Activated T-cell treated with anti-CD3 and anti-CD28 coated beads for 1 hour (primary cell): Measurements from ENCODE around the gene ZNF407.
A peak's percentile ranks its signal among the peaks of the same experiment; 100 is the strongest.
"Not testable (repeated sequence)": the region's sequence is repeated elsewhere in the genome, so short reads cannot be mapped to it uniquely, and the experiment has no call there.

Source experiments
- DNase-seq: peaks from one replicate; pipeline ENCODE4 v3.0.0-alpha.2; 2020; ENCODE audit warnings: low read depth

Gene ZNF407, protein sequence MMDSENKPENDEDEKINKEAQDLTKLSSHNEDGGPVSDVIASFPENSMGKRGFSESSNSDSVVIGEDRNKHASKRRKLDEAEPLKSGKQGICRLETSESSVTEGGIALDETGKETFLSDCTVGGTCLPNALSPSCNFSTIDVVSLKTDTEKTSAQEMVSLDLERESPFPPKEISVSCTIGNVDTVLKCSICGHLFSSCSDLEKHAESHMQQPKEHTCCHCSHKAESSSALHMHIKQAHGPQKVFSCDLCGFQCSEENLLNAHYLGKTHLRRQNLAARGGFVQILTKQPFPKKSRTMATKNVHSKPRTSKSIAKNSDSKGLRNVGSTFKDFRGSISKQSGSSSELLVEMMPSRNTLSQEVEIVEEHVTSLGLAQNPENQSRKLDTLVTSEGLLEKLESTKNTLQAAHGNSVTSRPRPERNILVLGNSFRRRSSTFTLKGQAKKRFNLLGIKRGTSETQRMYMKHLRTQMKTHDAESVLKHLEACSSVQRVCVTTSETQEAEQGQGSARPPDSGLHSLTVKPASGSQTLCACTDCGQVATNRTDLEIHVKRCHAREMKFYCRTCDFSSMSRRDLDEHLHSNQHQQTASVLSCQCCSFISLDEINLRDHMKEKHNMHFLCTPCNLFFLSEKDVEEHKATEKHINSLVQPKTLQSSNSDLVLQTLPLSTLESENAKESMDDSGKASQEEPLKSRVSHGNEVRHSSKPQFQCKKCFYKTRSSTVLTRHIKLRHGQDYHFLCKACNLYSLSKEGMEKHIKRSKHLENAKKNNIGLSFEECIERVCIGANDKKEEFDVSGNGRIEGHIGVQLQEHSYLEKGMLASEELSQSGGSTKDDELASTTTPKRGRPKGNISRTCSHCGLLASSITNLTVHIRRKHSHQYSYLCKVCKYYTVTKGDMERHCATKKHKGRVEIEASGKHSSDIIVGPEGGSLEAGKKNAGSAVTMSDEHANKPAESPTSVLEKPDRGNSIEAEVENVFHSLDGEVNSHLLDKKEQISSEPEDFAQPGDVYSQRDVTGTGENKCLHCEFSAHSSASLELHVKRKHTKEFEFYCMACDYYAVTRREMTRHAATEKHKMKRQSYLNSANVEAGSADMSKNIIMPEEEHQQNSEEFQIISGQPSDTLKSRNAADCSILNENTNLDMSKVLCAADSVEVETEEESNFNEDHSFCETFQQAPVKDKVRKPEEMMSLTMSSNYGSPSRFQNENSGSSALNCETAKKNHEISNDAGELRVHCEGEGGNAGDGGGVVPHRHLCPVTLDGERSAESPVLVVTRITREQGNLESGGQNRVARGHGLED (N-terminal part only)

DNA sequence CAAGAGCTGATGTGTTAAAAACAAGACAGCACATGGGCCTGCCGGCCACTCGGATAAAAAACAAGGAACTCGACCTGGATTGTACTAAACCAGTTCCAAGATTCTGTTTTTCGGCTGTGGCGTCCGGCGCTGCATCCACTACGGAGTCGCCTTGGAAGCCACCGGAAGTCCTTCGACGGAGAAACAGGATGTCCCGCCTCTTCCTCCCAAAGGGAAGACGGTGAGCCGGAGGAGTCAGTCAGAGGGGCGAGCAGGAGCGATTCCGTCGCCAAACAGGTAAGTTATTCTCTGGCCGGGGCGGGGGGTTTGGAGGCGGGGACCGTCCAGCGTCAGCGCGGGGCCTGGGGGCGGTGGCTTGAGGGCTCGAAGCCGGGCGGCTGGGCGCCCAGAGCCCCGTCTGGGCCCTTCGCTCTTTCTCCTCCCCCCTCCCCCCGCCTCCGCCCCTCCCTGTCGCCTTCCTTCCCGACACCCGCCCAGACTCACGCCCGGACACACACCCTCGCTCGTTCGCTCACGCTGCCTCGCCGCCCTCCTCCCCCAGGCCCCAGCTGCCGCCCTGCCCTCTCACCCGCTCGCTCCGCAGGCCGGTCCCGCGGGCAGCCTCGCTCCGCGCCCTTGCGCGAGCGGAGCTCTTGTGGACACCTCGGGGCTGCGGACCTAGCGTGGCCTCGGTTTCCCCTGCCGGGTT is at the start of gene ZNF407:
ZNF407 (plus strand) TSS at position 209 of the 688 bp plus-strand sequence. CDS start 33,150 bp downstream, outside the sequence.
- DNase-seq: peak; percentile 75

DNA sequence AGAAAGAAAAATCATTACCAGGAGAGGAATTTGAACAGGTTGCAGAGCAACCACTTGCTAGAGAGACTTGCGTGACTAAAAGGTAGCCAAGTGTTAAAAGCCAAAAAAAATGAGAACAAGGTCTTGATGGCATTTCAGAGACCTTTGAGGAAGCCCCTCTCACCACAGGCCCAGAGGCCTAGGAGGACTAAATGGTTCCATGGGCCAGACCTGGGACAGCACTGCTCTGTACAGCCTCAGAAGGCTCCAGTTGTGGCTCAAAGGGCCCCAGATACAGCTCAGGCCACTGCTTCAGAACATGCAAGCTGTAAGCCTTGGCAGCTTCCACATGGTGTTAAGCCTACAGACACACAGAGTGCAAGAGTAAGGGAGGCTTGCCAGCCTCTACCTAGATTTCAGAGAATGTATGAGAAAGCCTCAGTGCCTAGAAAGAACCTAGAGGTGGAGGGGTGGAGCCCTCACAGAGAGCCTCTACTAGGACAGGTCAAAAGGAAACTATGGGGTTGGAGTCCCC is 48.0 kb upstream of the ZNF407 start:
- DNase-seq: no peak

DNA sequence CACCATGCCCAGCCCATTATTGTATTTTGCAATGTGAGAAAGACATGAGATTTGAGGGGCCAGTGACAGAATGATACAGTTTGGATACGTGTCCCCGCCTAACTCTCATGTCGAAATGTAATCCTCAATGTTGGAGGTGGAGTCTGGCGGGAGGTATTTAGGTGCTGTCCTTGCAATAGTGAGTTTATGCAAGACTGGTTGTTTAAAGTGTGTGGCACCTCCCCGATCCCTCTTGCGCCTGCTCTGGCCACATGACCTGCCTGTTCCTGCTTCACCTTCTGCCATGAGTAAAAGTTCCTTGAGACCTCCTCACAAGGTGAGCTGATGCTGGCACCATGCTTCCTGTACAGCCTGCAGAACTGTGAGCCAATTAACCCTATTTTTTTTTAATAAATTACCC is 46.8 kb upstream of the ZNF407 start:
- DNase-seq: no peak

DNA sequence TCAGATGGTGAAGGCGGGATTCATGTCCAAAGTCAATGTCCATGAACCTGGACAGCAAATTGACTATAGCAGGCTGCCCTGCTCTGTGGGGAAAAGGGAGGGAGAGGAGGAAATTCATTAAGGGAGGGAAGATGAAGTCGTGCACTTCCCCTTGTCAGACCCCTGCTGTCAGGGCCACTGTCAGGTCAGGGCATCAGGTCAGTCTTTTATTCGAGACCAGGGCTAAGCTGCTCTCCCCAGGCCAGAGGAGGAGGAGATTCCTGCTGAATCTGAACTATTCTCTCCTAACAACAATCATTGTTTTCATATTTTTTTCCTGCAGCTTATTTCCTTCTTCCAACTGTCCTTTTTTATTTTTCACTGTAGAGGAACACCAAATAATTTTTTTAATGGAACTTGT is 46.2 kb upstream of the ZNF407 start:
- no peak for DNase-seq

DNA sequence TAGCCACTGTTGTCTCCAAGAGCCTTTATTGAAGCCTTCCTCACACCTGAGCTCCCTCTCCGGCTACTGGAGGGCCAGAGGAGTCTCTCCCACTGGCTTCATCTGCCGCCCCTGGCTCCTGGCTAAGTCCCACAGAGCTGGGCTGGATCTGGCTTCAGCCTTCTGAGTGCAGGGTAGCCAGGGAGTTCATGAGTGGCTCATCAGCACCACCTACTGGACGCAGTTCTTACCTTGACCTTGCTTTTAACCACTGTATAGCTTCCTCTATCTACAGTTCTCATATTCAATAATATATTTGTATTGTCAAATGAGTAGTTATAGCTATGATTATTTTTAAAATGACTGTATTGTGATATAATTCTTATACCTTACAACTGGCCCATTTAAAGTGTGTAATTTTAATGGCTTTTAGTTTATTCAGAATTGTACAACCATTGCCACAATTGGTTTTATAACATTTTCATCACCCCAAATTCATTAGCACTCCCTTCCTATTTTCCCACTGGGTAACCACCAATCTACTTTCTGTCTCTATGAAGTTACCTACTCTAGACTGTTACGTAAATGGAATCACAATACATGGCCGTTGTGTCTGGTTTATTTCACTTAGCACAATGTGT is 45.6 kb upstream of the ZNF407 start:
- peak; percentile 70 for DNase-seq

DNA sequence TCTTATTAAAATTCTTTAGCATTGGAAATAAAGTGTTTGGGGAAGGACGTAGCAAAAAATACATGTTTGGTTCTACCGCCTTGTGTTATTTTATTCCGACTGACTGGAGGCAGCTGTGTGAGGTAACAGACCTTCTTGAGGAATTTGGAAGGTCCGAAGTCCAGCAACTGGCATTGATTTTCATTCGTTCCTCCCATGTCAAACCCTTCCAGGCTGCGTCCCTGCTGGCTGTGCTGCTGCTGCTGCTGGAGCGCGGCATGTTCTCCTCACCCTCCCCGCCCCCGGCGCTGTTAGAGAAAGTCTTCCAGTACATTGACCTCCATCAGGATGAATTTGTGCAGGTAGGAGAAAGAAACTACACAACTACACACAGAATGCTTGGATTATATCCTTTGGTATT is 41.5 kb upstream of the ZNF407 start:
- DNase-seq: no peak

DNA sequence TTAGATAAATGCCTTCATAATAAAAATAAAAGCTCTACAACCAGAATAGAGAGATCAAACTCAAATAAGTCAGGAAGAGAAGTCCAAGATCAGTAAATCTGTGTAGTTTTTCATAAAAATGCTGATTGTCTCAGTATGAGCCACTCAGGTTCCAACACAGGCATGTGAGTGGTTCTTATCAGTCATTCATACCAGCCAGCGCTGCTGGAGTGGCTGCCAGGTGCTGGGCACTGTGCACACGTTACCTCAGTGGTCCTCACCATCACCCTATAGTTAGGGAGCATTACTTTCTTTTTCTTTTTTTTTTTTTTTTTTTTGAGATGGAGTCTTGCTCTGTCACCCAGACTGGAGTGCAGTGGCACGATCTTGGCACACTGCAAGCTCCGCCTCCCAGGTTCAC is 39.6 kb upstream of the ZNF407 start:
- DNase-seq: no peak

DNA sequence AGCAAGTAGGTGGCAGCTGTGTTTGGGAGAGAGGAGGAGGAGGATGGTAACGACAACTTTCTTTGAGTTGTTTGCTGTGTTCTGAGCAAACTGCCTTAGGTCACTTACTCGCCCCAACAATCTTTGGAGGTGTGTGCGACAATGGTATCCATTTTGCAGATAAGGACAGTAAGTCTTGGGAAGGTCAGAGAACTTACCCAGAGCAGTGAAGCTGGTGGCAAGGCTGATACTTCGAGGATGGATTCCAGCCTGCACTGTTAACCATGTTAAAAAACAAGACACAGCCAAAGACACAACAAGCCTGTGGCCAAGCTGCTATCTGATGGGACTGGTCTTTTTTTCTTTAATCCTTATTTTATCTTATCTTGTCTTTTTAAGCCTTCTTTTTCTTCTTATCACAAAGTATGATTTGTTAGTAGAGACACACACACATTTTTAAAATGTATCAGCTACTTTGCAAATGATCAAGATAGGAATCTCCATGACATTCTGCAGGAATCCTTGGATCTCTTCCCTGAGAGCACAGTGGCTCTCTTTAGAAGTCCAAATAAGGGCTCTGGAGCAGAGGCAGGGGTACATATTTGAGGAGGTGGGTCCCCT is 35.4 kb upstream of the ZNF407 start:
- no peak for DNase-seq

DNA sequence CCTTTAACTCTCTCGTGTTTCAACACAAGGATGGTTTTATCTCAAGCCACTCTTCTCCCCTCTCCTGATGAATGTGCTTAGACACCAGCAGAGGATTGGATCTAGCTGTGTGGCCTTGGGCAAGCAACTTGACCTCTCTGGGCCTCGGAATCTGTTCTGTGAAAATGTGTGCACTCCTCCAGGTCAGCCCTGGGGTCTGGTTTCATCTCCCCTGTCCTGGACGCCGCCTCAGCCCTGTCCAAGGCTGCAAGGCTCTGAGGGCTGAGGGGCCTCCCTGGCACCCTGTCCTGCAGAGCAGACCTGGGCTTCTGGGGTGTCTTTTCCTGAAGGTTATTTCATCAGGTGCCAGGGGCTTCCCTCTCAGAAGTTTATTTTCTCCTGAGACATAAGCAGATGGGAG is 34.9 kb upstream of the ZNF407 start:
- DNase-seq: no peak

DNA sequence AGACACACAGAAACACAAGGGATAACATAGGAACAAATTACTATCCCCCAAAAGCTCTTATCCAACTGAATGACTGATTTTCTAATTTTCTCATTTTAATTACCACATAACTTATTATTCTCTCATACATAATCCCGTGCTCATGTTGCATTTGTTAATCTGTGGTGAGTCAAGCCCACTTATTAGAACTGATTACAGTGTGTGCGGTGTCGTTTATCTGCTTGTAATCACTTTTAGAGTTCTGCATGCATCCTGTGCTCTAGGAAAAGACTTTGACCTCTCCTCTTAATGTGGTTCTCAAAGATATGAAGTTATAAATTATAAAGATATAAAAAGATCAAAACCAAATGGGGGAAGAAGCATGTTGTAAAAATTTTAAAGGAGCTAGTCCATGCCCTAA is 33.7 kb upstream of the ZNF407 start:
- DNase-seq: no peak

DNA sequence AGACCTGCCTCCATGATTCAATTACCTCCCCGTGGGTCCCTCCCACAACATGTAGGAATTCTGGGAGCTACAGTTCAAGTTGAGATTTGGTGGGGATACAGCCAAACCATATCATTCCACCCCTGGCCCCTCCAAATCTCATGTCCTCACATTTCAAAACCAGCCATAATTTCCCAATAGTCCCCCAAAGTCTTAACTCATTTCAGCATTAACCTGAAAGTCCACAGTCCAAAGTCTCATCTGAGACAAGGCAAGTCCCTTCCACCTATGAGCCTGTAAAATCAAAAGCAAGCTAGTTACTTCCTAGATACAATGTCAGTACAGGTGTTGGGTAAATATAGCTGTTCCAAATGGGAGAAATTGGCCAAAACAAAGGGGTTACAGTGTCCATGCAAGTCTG is 32.5 kb upstream of the ZNF407 start:
- not testable (repeated sequence) for DNase-seq

DNA sequence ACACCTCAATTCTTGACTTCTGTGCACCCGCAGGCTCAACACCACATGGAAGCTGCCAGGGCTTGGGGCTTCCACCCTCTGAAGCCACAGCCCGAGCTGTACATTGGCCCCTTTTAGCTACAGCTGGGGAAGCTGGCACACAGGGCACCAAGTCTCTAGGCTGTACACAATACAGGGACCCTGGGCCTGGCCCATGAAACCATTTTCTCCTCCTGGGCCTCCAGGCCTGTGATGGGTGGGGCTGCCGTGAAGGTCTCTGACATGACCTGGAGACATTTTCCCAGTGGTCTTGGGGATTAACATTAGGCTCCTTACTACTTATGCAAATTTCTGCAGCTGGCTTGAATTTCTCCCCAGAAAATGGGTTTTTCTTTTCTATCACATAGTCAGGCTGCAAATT is 31.7 kb upstream of the ZNF407 start:
- not testable (repeated sequence) for DNase-seq

DNA sequence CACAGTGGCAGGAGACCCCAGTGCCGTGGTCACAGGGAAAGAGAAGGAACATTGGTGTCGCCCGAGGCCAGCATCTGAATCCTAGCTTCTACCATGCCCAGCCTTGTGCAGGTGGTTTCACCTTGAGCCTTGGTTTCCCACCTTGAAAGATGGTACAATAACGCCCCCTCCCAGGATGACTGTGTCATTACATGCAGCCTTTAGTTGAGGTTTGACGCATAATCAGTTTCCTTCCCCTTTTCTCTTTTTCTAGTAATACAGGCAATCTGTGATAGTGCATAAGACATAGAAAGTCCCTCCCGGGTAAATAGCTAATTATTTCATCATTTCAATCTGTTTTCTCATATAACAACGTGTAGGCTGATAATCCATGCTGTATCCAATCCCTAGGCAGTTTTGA is 29.8 kb upstream of the ZNF407 start:
- no peak for DNase-seq

DNA sequence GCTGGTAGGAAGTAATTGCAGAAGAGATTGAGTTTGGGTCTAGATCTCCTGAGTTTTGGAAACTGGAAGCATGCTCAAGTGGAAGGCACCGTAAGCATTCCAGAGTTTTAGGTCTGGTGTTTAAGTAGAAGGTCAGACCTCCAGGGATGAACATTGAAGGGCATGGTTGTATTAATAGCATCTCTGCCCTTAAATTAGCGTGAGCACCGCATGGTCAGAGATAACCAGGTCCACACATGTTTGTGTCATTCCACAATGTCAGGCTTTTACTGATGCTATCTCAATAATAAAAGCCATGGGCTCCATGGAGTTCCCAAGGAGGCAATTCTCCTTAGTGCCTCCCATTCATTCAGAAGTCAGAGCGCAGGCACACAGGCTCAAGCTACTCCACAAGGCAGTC is 28.3 kb upstream of the ZNF407 start:
- no peak for DNase-seq

DNA sequence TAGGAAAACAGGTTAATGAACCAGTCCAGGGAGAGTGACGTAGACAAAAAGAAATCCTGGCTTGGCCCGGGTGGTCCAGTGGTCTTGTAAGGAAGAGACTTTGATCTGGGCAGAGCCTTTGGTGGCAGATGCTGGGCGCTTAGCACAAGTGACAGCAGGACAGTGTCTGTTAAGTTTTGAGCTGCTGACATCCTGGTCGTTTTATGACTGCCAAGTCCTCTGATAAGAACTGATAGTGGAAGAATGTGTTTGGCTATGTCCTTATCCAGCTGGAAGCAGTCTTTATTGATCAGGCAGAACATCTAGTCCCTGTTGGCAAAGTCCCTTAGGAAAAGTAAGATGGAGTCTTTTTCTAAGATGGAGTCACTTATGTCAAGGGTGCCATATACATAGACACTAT is 27.4 kb upstream of the ZNF407 start:
- no peak for DNase-seq

DNA sequence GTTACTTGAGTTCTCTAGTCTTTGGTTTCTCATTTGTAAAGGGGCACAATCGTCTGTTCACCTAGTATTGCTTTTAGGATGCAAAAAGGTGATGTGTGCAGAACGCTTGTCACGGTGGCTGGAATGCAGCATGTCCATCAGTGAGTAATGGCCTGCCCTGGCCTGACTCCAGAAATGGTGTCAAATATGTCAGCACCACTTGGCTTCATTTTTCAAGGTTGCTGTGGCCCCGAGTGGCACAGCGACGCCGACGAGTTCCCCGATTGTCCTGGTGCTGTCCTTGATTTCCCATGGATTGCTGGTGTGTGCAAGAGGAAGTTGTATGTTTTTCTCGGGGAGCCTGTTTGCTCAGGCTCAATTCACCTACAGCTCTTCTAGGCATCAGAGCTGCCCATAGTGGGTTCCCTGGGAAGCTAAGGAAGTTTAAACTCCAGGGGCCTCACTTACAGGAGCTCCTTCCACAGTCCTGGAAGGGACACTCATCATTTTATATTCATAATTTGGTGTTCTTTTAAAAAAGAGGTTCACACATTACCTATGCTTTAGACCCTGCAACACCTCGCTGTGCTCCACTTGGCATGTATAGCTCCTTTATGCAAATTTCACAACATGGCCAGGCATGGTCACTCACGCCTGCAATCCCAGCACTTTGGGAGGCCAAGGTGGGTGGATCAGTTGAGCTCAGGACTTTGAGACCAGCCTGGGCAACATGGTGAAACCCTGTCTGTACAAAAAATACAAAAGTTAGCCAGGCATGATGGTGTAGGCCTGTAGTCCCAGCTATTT is 25.6 kb upstream of the ZNF407 start:
- DNase-seq: no peak

DNA sequence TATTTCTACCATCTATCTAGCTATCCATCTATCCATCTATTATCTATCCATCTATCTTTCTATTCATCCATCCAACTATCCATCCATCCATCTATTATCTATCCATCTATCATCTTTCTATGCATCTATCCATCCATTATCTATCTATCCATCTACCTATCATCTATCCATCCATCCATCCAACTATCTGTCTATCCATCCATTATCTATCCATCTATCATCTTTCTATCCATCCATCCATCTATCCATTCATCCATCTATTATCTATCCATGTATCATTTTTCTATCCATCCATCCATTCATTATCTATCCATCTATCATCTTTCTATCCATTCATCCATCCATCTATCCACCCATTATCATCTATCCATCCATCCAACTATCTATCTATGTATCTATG is 24.6 kb upstream of the ZNF407 start:
- no peak for DNase-seq

DNA sequence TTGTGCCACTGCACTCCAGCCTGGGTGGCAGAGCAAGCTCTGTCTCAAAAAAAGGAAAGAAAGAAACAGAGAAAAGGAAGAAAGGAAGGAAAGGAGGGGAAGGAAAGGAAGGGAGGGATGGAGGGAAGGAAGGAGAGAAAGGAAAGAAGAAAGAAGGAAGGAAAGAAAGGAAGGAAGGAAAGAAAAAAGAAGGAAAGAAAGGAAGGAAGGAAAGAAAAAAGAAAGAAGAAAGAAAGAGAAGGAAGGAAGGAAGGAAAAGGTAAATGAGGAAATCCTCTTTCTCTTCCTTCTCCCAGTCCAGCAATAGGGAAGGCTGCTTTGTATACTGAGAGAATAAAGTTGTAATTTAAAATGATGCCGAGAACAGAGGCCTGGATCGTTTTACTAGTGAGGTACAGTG is 22.8 kb upstream of the ZNF407 start:
- no peak for DNase-seq

DNA sequence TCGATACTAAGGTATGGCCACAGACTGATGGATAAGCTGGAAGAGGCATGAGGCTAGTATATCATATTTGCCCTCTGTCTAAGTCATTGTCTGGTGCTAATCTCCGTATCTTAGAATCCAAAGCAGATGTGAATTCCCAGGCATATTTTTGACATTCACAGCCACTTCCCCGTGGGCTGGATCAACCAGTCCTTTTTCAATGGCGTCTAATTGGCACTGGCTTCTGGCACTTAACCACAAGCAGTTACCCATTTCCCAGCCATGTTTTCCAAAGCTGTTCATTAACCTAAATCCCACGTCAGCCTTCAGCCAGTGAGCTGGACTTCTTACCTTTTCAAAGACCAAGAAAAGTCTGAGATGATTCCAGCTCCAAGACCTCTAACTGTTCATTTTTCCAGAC is 20.7 kb upstream of the ZNF407 start:
- DNase-seq: no peak
